ENCODE data around the gene MAGEA9. TPM values are rescaled to one million over a fixed set of nuclear protein-coding genes. Genes with fewer than 3 reads are reported as not detected.
"Not testable (repeated sequence)": the region's sequence is repeated elsewhere in the genome, so short reads cannot be mapped to it uniquely, and the experiment has no call there.

Gene MAGEA9
- total RNA-seq, 1 donor from 2014 or later = not detected

- H3K4me1 ChIP-seq (ENCODE audit: control insufficient read depth in 3 of 3, insufficient read depth in 3 of 3, low read length in 3 of 3) = no peaks in the 10 kb centered on the region
- no peaks in the 10 kb centered on the region for H3K9me3 ChIP-seq (ENCODE audit: control insufficient read depth in 3 of 3, low read length in 3 of 3)
- no peak overlapping the region for H3K9ac ChIP-seq (ENCODE audit: low read depth in 1 of 3, low read length in 3 of 3)
- no peaks in the 10 kb centered on the region for H3K36me3 ChIP-seq (ENCODE audit: control insufficient read depth in 3 of 3, insufficient read depth in 3 of 3, low read length in 3 of 3)
- peaks cover 0 to 4% (median 0%) of the 10 kb centered on the region in 3 donors for H3K27me3 ChIP-seq (ENCODE audit: control insufficient read depth in 3 of 3, insufficient read depth in 3 of 3, low read length in 3 of 3)
- no peak overlapping the region for H3K27ac ChIP-seq (ENCODE audit: low read depth, low read length)
- no peak overlapping the region for H3K4me3 ChIP-seq (ENCODE audit: low read length in 3 of 3)
Measured at GRCh38 chrX:149762696-149763614, 18.8 kb upstream of the MAGEA9 start.

- H3K4me1 ChIP-seq (ENCODE audit: control insufficient read depth in 3 of 3, insufficient read depth in 3 of 3, low read length in 3 of 3); H3K9me3 ChIP-seq (ENCODE audit: control insufficient read depth in 3 of 3, low read length in 3 of 3); H3K9ac ChIP-seq (ENCODE audit: low read depth in 1 of 3, low read length in 3 of 3); H3K27ac ChIP-seq (ENCODE audit: low read depth, low read length); H3K27me3 ChIP-seq (ENCODE audit: control insufficient read depth in 3 of 3, insufficient read depth in 3 of 3, low read length in 3 of 3); H3K36me3 ChIP-seq (ENCODE audit: control insufficient read depth in 3 of 3, insufficient read depth in 3 of 3, low read length in 3 of 3); H3K4me3 ChIP-seq (ENCODE audit: low read length in 3 of 3): not testable (repeated sequence)
Measured at GRCh38 chrX:149770344-149770743, 11.4 kb upstream of the MAGEA9 start.

- H3K9ac ChIP-seq (ENCODE audit: low read depth in 1 of 3, low read length in 3 of 3); H3K4me3 ChIP-seq (ENCODE audit: low read length in 3 of 3); H3K9me3 ChIP-seq (ENCODE audit: control insufficient read depth in 3 of 3, low read length in 3 of 3); H3K4me1 ChIP-seq (ENCODE audit: control insufficient read depth in 3 of 3, insufficient read depth in 3 of 3, low read length in 3 of 3); H3K36me3 ChIP-seq (ENCODE audit: control insufficient read depth in 3 of 3, insufficient read depth in 3 of 3, low read length in 3 of 3); H3K27ac ChIP-seq (ENCODE audit: low read depth, low read length); H3K27me3 ChIP-seq (ENCODE audit: control insufficient read depth in 3 of 3, insufficient read depth in 3 of 3, low read length in 3 of 3): not testable (repeated sequence)
Measured at GRCh38 chrX:149773026-149773425, 8.7 kb upstream of the MAGEA9 start.

- not testable (repeated sequence) for H3K4me1 ChIP-seq (ENCODE audit: control insufficient read depth in 3 of 3, insufficient read depth in 3 of 3, low read length in 3 of 3); H3K27me3 ChIP-seq (ENCODE audit: control insufficient read depth in 3 of 3, insufficient read depth in 3 of 3, low read length in 3 of 3)
Measured at GRCh38 chrX:149773768-149774167, 8.0 kb upstream of the MAGEA9 start, which contains the start of gene HSFX1. HSFX1 (plus strand) TSS chrX:149774068; CDS start chrX:149774682, 614 bp downstream.

GRCh38 chrX:149777999-149778398 is 3.7 kb upstream of the MAGEA9 start:
- H3K4me1 ChIP-seq (ENCODE audit: control insufficient read depth in 3 of 3, insufficient read depth in 3 of 3, low read length in 3 of 3); H3K9ac ChIP-seq (ENCODE audit: low read depth in 1 of 3, low read length in 3 of 3); H3K27me3 ChIP-seq (ENCODE audit: control insufficient read depth in 3 of 3, insufficient read depth in 3 of 3, low read length in 3 of 3); H3K36me3 ChIP-seq (ENCODE audit: control insufficient read depth in 3 of 3, insufficient read depth in 3 of 3, low read length in 3 of 3); H3K4me3 ChIP-seq (ENCODE audit: low read length in 3 of 3); H3K9me3 ChIP-seq (ENCODE audit: control insufficient read depth in 3 of 3, low read length in 3 of 3); H3K27ac ChIP-seq (ENCODE audit: low read depth, low read length): not testable (repeated sequence)

More at GRCh38 chrX:149773768-149774167, 8.0 kb upstream of the MAGEA9 start, which contains the start of gene HSFX1:
- not testable (repeated sequence) for H3K4me3 ChIP-seq (ENCODE audit: low read length in 3 of 3); H3K27ac ChIP-seq (ENCODE audit: low read depth, low read length); H3K9me3 ChIP-seq (ENCODE audit: control insufficient read depth in 3 of 3, low read length in 3 of 3); H3K36me3 ChIP-seq (ENCODE audit: control insufficient read depth in 3 of 3, insufficient read depth in 3 of 3, low read length in 3 of 3); H3K9ac ChIP-seq (ENCODE audit: low read depth in 1 of 3, low read length in 3 of 3)

GRCh38 chrX:149795531-149795930 is 13.8 kb downstream of the MAGEA9 start:
- H3K27me3 ChIP-seq (ENCODE audit: control insufficient read depth in 3 of 3, insufficient read depth in 3 of 3, low read length in 3 of 3); H3K27ac ChIP-seq (ENCODE audit: low read depth, low read length); H3K9me3 ChIP-seq (ENCODE audit: control insufficient read depth in 3 of 3, low read length in 3 of 3); H3K4me1 ChIP-seq (ENCODE audit: control insufficient read depth in 3 of 3, insufficient read depth in 3 of 3, low read length in 3 of 3); H3K36me3 ChIP-seq (ENCODE audit: control insufficient read depth in 3 of 3, insufficient read depth in 3 of 3, low read length in 3 of 3); H3K9ac ChIP-seq (ENCODE audit: low read depth in 1 of 3, low read length in 3 of 3); H3K4me3 ChIP-seq (ENCODE audit: low read length in 3 of 3): not testable (repeated sequence)

GRCh38 chrX:149799095-149799714 is 17.5 kb downstream of the MAGEA9 start:
- Histone ChIP-seq H3K4me3 (ENCODE audit: low read length in 3 of 3) (no peak overlapping the region), H3K27me3 (ENCODE audit: control insufficient read depth in 3 of 3, insufficient read depth in 3 of 3, low read length in 3 of 3) (no peaks in the 10 kb centered on the region), H3K9me3 (ENCODE audit: control insufficient read depth in 3 of 3, low read length in 3 of 3) (no peaks in the 10 kb centered on the region), H3K36me3 (ENCODE audit: control insufficient read depth in 3 of 3, insufficient read depth in 3 of 3, low read length in 3 of 3) (no peaks in the 10 kb centered on the region), H3K9ac (ENCODE audit: low read depth in 1 of 3, low read length in 3 of 3) (no peak overlapping the region), H3K4me1 (ENCODE audit: control insufficient read depth in 3 of 3, insufficient read depth in 3 of 3, low read length in 3 of 3) (no peaks in the 10 kb centered on the region), H3K27ac (ENCODE audit: low read depth, low read length) (no peak overlapping the region)

GRCh38 chrX:149799938-149800337 is 18.2 kb downstream of the MAGEA9 start:
- H3K36me3 ChIP-seq (ENCODE audit: control insufficient read depth in 3 of 3, insufficient read depth in 3 of 3, low read length in 3 of 3) = no peaks in the 10 kb centered on the region
- H3K4me3 ChIP-seq (ENCODE audit: low read length in 3 of 3) = no peak overlapping the region
- H3K9ac ChIP-seq (ENCODE audit: low read depth in 1 of 3, low read length in 3 of 3) = no peak overlapping the region
- H3K27me3 ChIP-seq (ENCODE audit: control insufficient read depth in 3 of 3, insufficient read depth in 3 of 3, low read length in 3 of 3) = no peaks in the 10 kb centered on the region
- H3K27ac ChIP-seq (ENCODE audit: low read depth, low read length) = no peak overlapping the region
- no peaks in the 10 kb centered on the region for H3K9me3 ChIP-seq (ENCODE audit: control insufficient read depth in 3 of 3, low read length in 3 of 3)
- no peaks in the 10 kb centered on the region for H3K4me1 ChIP-seq (ENCODE audit: control insufficient read depth in 3 of 3, insufficient read depth in 3 of 3, low read length in 3 of 3)

GRCh38 chrX:149803458-149804062 is 21.8 kb downstream of the MAGEA9 start:
- Histone ChIP-seq H3K4me3 (ENCODE audit: low read length in 3 of 3) (no peak overlapping the region), H3K27ac (ENCODE audit: low read depth, low read length) (no peak overlapping the region), H3K36me3 (ENCODE audit: control insufficient read depth in 3 of 3, insufficient read depth in 3 of 3, low read length in 3 of 3) (no peaks in the 10 kb centered on the region), H3K27me3 (ENCODE audit: control insufficient read depth in 3 of 3, insufficient read depth in 3 of 3, low read length in 3 of 3) (no peaks in the 10 kb centered on the region), H3K4me1 (ENCODE audit: control insufficient read depth in 3 of 3, insufficient read depth in 3 of 3, low read length in 3 of 3) (no peaks in the 10 kb centered on the region), H3K9ac (ENCODE audit: low read depth in 1 of 3, low read length in 3 of 3) (no peak overlapping the region), H3K9me3 (ENCODE audit: control insufficient read depth in 3 of 3, low read length in 3 of 3) (no peaks in the 10 kb centered on the region)

- no peak overlapping the region for H3K27ac ChIP-seq (ENCODE audit: low read depth, low read length)
- no peaks in the 10 kb centered on the region for H3K9me3 ChIP-seq (ENCODE audit: control insufficient read depth in 3 of 3, low read length in 3 of 3)
- H3K4me3 ChIP-seq (ENCODE audit: low read length in 3 of 3) = no peak overlapping the region
- H3K4me1 ChIP-seq (ENCODE audit: control insufficient read depth in 3 of 3, insufficient read depth in 3 of 3, low read length in 3 of 3) = no peaks in the 10 kb centered on the region
- H3K9ac ChIP-seq (ENCODE audit: low read depth in 1 of 3, low read length in 3 of 3) = no peak overlapping the region
- no peaks in the 10 kb centered on the region for H3K27me3 ChIP-seq (ENCODE audit: control insufficient read depth in 3 of 3, insufficient read depth in 3 of 3, low read length in 3 of 3)
- no peaks in the 10 kb centered on the region for H3K36me3 ChIP-seq (ENCODE audit: control insufficient read depth in 3 of 3, insufficient read depth in 3 of 3, low read length in 3 of 3)
Measured at GRCh38 chrX:149804102-149804501, 22.4 kb downstream of the MAGEA9 start.
